Right lobe of liver (tissue), 6 donors: ENCODE measurements around the gene APOO. TPM values are rescaled to one million over a fixed set of nuclear protein-coding genes. Genes with fewer than 3 reads are reported as not detected.

Experiments
- ATAC-seq, 4 donors: fragments of 200-7000 bp; cut with Tn5 transposase; one replicate each; pipeline ENCODE4 v1.9.1; 2020; ENCODE audit warnings: mild to moderate bottlenecking in 4 of 4, moderate library complexity in 4 of 4
- DNase-seq, 3 donors: peaks; one replicate each; pipeline ENCODE4 v3.0.0-alpha.2; 2020
- H3K27ac ChIP-seq, 3 donors: fragments of 200-600 bp; one replicate each; pipeline ENCODE4 v1.8.0; 2022
- H3K27me3 ChIP-seq, 2 donors: fragments of 200-600 bp; one replicate each; pipeline ENCODE4 v1.8.0; 2022
- H3K36me3 ChIP-seq, 4 donors: fragments of 200-600 bp; sonication (generic) in 1 of 4; one replicate each; pipeline versions ENCODE4 v1.5.1 to v1.8.0; 2017 to 2022; ENCODE audit warnings: control low read depth in 1 of 4
- H3K4me1 ChIP-seq, 4 donors: fragments of 200-600 bp; sonication (generic) in 1 of 4; one replicate each; pipeline versions ENCODE4 v1.5.1 to v1.8.0; 2017 to 2022; ENCODE audit warnings: control low read depth in 1 of 4
- H3K4me3 ChIP-seq, 3 donors: fragments of 200-600 bp; one replicate each; pipeline ENCODE4 v1.8.0; 2022
- H3K9me3 ChIP-seq, 4 donors: fragments of 200-600 bp; sonication (generic) in 1 of 4; one replicate each; pipeline versions ENCODE4 v1.5.1 to v1.8.0; 2017 to 2022; ENCODE audit warnings: control low read depth in 1 of 4
- POLR2A ChIP-seq: fragments of 450-650 bp; IDR thresholded peaks from one replicate; pipeline ENCODE4 v1.6.1; 2017; ENCODE audit warnings: antibody characterized with exemption, mild to moderate bottlenecking
- WGBS: methylation state at CpG from one replicate; pipeline ENCODE4 v1.1.6; 2018; ENCODE audit warnings: low coverage, low lambda C conversion rate; ENCODE audit not compliant: insufficient coverage; ENCODE audit errors: missing lambda C conversion rate; 5-methylcytosine and 5-hydroxymethylcytosine counted together
- intact Hi-C, 2 donors: fragments of 100-400 bp; cut with DNase I; formaldehyde crosslinking; loops; one replicate each; pipeline versions ENCODE4 v1.11.2 to v1.14.1; 2022
- total RNA-seq, 6 experiments: library from RNA; depleted of rRNA in 2 of 6; stranded (reverse); fragments of >200 nt in 2 of 6; fragmentation: NEBNext Ultra II Directional in 3 of 6; extraction: Animal tissue kit (Norgen Biotek cat#: 25700) in 3 of 6; gene quantifications; one replicate each; pipeline versions ENCODE4 v1.1.0 to v1.2.4, GENCODE V29; 2016 to 2023
- TF ChIP-seq, protein P1 (sequence below), 4 donors: fragments of 200-600 bp in 3 of 4; fragments of 450-650 bp in 1 of 4; IDR thresholded peaks; one replicate each; pipeline versions ENCODE4 v1.5.1 to v1.8.0; 2016 to 2022; ENCODE audit warnings: antibody characterized with exemption in 4 of 4, mild to moderate bottlenecking in 2 of 4
- donor health status: DM: no; HTN: yes; CAD: no.
- donor health status: DM: no; HTN: no; CAD: no.
- donor health status: DM: no; HTN: no; CAD: no.
- donor health status: DM: no; HTN: yes; CAD: no.
- donor health status: DM: no; HTN: yes; CAD: no.

APOO gene
- total RNA-seq, 6 experiments from 2014 or later: 9.8 to 17.3 (median 12.2) TPM

DNA sequence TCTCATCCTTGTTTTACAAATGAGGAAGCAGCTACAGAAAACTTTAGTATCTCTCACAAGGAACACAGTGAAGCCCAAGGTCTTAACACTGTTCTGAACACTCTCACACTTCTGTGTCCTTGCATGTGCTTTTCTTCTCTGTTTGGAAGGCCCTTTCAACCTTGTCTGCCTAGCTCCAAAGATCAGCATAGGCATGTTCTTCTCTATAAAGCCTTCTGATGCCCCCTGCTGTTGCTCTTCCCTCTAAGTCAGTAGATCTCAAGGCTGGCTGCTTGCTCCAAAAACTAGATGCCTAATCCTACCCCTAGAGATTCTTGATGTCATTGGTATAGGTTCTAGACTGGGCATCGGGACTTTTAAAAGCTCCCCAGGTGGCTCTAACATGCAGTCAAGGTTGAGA is 5.9 kb downstream of the APOO start:
- no peaks in the 10 kb centered on the region for H3K9me3 ChIP-seq
- peak overlapping the region; percentile 6 to 60 (median 41) for H3K27ac ChIP-seq
- peaks cover 0 to 11% (median 0%) of the 10 kb centered on the region in 4 donors for H3K4me1 ChIP-seq
- peak in 1 of 3 donors; percentile 62 for DNase-seq
- H3K36me3 ChIP-seq: no peaks in the 10 kb centered on the region
- intact Hi-C loops: loop anchor here in 1 of 2 donors (10.0 kb wide), 1 partner anchor 207 kb away; no protein-coding TSS in a partner anchor
- H3K4me3 ChIP-seq: peak overlapping the region in 2 of 3 donors; percentile 11 to 15
- TF ChIP-seq, protein P1, sequence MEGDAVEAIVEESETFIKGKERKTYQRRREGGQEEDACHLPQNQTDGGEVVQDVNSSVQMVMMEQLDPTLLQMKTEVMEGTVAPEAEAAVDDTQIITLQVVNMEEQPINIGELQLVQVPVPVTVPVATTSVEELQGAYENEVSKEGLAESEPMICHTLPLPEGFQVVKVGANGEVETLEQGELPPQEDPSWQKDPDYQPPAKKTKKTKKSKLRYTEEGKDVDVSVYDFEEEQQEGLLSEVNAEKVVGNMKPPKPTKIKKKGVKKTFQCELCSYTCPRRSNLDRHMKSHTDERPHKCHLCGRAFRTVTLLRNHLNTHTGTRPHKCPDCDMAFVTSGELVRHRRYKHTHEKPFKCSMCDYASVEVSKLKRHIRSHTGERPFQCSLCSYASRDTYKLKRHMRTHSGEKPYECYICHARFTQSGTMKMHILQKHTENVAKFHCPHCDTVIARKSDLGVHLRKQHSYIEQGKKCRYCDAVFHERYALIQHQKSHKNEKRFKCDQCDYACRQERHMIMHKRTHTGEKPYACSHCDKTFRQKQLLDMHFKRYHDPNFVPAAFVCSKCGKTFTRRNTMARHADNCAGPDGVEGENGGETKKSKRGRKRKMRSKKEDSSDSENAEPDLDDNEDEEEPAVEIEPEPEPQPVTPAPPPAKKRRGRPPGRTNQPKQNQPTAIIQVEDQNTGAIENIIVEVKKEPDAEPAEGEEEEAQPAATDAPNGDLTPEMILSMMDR (IDR thresholded peaks at IDR 0.05): peak; percentile 43 to 59 (median 51)
- TF ChIP-seq POLR2A: no peak
- ATAC-seq: peak; percentile 87 to 94 (median 94)
- 40% methylated on average over 1 of the region's 1 CpG for WGBS
- H3K27me3 ChIP-seq: no peaks in the 10 kb centered on the region

DNA sequence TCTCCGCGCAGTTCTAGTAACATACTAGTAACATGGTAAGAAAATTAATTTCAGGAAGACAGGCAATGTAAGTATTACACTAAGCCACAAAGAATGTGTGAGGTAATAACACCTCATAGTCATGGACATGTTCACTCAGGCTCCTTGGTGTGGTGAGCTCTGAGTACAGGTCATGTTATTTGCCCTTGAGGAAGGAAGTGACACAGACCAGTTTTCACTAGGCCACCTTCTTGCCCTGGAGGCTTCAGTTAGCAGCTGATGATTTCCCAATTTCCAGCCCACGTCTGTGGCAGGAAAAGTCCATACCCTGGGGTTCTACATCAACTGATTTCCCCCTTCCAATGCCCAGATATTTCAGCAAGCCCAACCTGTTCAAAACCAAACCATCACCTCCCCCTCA is 6.7 kb downstream of the APOO start:
- intact Hi-C loops: loop anchor here in 1 of 2 donors (10.0 kb wide), 1 partner anchor 206 kb away; no protein-coding TSS in a partner anchor

DNA sequence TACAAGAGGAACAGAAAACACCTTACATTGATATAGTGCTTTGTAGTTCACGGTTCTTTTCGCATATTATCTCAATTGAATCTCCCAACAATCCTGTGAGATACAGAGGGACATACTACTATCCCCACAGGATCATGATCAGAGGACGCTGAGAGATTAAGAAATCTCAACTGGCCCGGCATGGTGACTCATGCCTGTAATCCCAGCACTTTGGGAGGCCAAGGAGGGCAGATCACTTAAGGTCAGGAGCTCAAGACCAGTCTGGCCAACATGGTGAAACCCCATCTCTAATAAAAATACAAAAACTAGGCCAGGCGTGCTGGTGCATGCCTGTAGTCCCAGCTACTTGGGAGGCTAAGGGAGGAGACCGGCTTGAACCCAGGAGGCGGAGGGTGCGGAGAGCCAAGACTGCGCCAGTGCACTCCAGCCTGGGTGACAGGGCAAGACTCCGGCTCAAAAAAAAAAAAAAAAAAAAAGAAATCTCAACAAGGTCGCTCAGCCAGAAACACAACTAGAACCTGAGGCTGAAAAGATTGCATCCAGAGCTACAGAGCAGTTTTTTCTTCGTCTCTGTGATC is 7.4 kb downstream of the APOO start:
- DNase-seq (no peak), ATAC-seq (peak in 1 of 4 donors; percentile 14)
- intact Hi-C loops: loop anchor here in 1 of 2 donors (10.0 kb wide), 1 partner anchor 206 kb away; no protein-coding TSS in a partner anchor
- Histone ChIP-seq H3K36me3 (no peaks in the 10 kb centered on the region), H3K9me3 (no peaks in the 10 kb centered on the region), H3K4me3 (no peak overlapping the region), H3K27me3 (no peaks in the 10 kb centered on the region), H3K4me1 (peaks cover 0 to 11% (median 0%) of the 10 kb centered on the region in 4 donors), H3K27ac (no peak overlapping the region)
- TF ChIP-seq, protein P1 (IDR thresholded peaks at IDR 0.05): no peak
- 73% methylated on average over 12 of the region's 12 CpGs for WGBS

More for the DNA sequence above, 6.7 kb downstream of the APOO start:
- H3K36me3 ChIP-seq: no peaks in the 10 kb centered on the region
- H3K4me3 ChIP-seq: no peak overlapping the region
- H3K27me3 ChIP-seq: no peaks in the 10 kb centered on the region
- peak overlapping the region in 2 of 3 donors; percentile 9 to 60 for H3K27ac ChIP-seq
- H3K9me3 ChIP-seq: no peaks in the 10 kb centered on the region
- peaks cover 0 to 11% (median 0%) of the 10 kb centered on the region in 4 donors for H3K4me1 ChIP-seq
- ATAC-seq (peak; percentile 44 to 60 (median 54)), DNase-seq (no peak)
- WGBS: 54% methylated on average over 3 of the region's 3 CpGs
- no peak for TF ChIP-seq POLR2A
- TF ChIP-seq, protein P1 (IDR thresholded peaks at IDR 0.05): no peak

DNA sequence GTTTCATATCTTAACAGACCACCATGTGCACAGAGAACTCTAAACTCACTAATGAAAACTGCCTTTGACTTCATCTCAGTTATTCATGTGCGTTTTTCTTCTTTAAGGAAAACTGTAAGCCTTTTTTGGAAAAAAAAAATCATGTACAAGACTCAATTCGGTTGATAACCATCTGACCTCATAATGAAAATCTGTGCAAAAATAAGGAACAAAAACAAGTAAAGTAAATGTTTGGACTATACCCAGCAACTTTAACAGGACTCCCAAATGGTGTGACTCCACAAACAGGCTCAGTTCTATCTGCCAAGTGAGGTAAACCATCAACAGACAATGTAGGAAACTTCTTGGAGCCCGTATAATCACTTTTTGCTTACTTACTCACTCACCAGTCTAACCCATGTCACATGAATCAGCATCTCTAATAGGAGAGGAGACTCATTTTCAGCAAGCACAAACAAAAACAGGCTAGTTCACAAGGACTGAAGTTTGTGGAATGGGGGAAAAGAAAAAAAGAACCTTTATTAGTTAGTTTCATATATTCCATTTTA is 9.3 kb downstream of the APOO start:
- Histone ChIP-seq H3K36me3 (no peaks in the 10 kb centered on the region), H3K4me3 (no peak overlapping the region), H3K4me1 (peaks cover 0 to 11% (median 0%) of the 10 kb centered on the region in 4 donors), H3K9me3 (no peaks in the 10 kb centered on the region), H3K27ac (no peak overlapping the region), H3K27me3 (no peaks in the 10 kb centered on the region)
- TF ChIP-seq, protein P1 (IDR thresholded peaks at IDR 0.05): no peak
- no peak for TF ChIP-seq POLR2A
- WGBS: 49% methylated on average over 3 of the region's 3 CpGs
- no peak for DNase-seq
- intact Hi-C loops: no loop called here
- ATAC-seq: peak in 1 of 4 donors; percentile 9
